8988T (cell line): ENCODE data around the gene H2AZ2.
A peak's percentile ranks its signal among the peaks of the same experiment; 100 is the strongest.
"Not testable (repeated sequence)": the region's sequence is repeated elsewhere in the genome, so short reads cannot be mapped to it uniquely, and the experiment has no call there.

Source experiments
- DNase-seq: peaks from one replicate; pipeline ENCODE4 v3.0.0; 2011

H2AZ2 gene

DNA sequence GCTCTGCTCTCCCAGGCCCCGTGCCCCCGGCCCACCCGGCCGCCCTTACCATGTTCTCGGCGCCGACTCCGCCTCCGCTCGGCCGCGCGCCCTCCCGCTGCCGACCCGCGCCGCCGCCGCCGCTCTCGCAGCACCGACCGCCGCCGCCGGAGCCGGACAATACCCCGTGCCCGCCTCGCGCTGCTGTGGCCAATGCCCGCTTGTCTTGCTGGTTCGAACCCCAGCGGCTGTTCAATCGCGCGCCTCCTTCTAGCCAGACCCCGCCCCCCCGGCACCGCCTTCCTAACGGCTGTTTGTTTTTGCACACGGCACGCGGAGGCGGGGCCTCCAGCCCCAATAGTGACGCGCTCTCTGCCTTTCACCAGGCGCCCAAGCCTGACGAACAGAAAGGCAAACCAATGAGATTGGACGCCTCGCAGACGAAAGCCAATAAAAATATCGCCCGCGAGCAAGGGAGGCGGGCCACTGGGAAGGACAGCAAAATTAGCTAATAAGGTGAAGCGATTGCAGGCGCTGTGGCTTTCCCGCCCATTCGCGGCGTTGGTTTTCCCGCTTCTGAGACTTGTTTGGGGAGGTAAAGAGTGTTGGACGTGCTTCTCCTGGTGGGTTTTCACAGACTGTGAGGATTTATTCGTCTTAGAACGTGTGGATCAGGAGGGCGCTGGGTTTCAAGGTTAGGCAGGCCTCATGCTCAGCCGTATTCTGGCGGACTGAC, at the start of gene H2AZ2:
TSS of gene H2AZ2 (minus strand) at position 168 of the 715 bp plus-strand sequence. CDS start at position 52, 116 bp downstream.
- DNase-seq = peak; percentile 79

DNA sequence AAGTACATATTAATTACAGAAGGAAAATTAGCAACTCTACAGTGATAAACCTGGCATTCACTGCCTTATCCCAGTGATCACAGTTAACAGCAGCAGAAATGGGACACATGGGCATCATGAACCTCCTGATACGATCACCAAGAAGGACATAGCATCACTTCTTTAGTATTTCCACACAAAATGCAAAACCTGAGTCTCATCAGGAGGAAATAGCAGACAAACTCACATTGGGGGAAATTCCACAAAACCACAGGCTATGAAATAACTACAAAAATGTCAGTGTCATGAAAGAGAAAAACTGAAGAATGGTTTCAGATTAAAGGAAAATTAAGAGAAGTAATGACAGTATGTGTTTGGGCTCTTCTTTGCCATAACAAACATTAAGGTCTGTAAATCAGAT, 49.4 kb upstream of the H2AZ2 start:
- DNase-seq = no peak

DNA sequence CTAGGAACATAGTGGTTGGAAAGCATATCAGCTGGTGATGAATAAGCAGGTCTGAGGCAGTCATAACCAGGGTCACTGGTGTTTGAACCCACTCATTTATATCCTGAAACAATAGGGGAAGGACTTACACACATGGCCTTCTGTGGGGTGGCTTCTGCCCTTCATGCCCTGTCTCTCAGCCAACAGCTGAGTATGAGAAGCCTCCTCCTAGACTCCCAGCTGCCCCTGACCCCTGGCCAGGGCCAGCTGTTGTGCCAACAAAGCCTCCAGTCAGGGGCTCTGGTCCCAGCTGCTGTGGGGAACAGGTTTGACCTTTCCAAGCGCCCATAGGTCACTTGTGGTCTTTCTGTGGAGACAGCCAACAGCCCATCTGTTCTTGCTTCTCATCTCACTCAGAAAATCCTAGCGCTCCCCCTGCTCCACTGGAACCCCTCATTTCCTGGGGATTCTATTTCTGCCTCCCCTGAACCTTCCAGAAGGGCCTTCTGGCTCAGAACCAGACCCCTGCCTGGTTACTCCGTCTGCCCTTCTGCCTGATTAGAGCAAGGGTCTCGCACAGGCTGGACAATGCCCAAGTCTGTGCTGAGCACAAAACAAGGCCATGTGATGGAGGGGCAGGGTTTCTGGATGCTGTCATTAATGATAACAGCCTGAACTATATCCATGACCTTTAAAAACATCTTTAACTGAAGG, 47.1 kb upstream of the H2AZ2 start:
- DNase-seq = no peak

DNA sequence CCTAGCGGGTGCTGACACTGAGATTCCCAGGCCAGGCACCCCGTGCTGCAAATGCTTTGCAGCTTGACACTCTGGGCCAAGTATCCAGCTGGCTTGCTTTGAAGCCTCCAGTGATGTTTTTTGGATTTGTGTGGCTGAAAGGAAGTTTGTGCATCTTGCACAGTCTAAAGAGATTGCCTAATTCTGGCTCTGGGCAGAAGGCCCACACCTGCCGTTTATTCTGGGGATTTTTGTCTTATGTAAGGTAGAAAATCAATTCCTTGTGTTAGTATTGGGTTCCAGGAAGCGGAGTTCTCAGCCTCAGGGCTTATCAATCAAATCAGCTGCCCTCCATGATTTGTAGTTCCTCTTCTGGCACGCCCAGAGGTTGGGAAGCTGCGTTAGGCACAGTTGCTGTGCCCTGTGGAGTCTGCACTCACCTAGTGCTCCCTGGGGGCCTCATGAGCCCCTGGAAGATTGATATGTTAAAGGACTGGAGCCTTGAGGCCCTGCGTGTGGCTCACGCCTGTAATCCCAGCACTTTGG, 45.9 kb upstream of the H2AZ2 start:
- no peak for DNase-seq

DNA sequence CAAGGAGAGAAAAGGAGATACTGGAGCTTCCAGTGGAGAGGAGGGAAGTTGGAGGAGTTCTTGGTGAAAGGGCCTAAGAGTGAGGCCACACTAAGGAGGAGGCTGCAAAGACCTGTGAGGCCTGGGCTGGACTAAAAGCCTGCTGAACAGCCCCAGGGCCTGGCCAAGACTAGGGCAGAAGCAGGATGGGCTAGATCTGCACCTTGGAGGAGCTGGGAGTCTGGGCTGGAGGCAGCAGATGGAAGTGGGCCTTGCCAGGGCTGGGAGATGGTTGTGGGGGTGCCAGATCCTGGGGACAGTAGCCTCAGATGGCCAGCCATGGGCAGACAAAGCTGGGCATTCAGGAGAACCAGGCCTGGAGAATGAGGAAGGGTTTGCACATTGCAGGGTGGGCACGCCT, 43.9 kb upstream of the H2AZ2 start:
- no peak for DNase-seq

DNA sequence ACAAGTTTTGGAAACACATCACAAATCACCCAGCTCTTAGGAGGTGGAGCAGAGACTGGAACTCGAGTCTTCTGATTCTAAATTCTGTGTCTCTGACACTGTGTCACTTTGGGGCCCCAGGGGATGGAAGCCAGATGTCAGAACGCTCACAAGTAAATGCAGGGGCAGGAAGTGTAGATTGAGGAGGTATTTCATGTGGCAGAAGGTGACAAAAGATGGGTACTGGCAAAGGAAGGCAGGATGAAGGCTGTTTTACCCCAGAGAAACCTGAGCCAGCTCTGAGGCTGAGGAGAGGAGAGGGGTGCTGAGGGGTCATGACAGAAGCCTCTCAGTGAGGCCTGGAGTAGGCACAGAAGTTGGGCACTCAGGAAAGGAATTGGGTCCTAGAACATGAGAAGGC, 43.5 kb upstream of the H2AZ2 start:
- DNase-seq = no peak

DNA sequence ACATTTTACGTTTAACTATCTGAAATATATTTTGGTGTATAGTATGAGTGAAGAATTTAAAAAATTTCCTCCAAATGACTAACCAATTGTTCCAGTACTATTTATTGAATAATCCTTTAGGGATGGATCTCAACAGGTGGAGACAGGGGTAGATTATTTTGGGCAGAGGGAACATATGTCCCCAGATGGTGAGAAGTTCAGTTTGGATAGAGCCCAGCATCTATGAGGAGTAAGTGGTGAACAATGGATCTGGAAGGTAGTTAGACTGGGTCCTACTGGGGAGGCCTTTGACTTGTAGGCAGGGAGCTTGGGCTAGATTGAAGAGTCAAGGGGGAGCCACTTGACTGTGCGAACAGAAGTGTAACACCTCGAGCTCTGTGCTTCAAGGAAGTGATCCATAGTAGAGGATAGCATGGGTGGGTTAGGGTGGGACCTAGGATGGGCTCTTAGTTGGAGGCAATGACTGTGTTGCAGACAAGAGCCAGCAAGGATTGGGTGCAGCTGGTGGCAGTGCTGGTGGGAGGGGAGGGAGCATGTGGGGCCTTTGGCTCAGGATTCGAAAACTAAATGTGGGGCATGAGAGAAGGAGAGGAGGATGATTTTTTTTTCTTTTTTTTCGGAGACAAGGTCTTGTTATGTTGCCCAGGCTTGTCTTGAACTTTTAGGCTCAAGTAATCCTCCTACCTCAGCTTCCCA, 41.3 kb upstream of the H2AZ2 start:
- DNase-seq = no peak

DNA sequence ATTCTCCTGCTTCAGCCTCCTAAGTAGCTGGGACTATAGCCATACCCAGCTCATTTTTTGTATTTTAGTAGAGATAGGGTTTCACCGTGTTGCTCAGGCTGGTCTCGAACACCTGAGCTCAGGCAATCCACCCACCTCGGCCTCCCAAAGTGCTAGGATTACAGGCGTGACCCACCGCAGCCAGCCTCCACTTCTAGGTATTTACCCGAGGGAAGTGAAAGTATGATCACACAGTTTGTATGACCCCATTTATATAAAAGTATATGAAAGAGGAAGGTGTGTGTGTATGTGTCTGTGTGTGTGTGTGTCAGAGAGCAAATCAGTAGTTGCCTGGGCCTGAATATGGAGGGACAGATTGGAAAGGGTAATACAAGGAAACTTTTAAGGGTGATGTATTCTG, 39.4 kb upstream of the H2AZ2 start:
- DNase-seq = no peak

DNA sequence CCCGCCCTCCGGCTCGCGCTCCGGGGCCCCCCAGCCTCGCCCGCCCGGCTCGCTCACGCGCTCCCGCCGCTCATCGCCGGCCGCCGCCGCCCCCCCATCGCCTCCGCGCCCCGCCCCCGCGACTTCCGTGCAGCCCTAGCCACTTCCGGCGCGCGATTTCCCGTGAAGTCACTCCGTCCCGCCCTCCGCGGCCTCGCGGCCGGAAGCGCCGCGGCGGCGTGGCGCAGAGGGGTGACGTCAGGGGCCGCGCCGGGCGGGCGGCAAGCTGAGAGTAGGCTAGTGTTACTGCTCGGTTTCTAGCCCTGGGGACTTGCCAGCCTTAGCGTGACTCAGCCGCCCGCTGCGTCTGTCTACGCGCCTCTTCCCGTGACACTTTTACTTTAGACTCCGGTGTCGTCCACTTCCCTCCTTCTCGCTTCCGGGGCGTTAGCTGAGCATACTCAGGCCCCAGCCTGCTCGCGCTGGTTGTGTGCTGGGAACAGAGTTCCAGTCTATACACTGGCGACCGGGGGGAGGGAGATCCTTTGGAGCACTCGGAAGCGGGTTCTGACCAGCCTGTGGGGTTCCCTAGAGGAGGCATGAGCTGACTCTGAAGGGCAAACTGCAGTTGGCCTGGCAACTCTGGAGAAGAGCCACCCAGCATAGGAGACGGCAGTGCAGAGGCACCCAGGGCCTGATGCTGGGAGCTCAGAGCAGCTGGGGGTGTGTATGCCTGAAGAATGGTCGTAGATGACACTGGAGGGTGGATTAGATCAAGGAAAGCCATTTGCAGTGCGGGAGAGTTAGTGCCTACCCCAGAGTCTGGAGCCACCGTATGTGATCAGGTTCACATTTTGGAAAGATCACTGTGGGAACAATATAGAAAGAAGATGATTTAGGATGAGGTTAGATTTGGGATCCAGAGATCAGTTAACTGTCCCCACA, 37.8 kb upstream of the H2AZ2 start, which contains the start of gene PURB:
TSS of gene PURB (minus strand) at position 137 of the 924 bp plus-strand sequence. CDS start 182 bp downstream, outside the sequence.
- DNase-seq = peak; percentile 73

DNA sequence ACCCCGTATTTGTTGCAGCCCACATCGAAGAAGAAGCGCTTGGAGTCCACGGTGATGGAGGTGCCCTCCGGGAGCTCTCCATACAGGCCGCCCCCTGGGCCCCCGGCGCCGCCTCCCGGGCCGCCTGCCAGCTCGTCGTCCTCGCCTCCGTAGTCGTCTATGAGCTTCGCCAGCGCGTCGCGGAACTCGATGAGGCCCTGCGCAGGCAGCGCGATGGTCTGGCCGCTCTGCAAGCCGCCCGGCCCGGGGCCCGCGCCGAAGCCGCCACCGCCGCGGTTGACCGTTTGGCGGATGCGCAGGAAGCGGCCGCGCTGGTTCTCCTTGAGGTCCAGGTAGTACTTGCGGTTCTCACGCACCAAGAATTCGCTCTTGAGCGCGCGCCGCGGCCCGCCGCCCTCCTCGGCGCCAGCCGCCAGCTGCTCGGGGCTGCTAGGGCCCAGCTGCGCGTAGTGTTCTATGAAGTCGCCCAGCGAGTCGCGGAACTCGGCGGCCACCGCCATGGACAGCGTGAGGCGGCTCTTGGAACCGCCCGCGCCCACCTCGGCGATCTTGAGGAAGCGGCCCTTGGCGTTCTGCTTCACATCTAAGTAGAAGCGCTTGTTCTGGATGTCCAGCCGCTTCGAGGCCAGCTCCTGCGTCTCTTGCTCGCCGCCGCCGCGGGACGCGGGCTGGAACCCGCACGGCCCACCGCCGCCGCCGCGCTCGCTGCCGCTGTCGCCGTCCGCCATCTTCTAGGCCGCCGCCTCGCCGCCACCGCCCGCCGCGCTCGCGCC, 36.9 kb upstream of the H2AZ2 start:
- no peak for DNase-seq

DNA sequence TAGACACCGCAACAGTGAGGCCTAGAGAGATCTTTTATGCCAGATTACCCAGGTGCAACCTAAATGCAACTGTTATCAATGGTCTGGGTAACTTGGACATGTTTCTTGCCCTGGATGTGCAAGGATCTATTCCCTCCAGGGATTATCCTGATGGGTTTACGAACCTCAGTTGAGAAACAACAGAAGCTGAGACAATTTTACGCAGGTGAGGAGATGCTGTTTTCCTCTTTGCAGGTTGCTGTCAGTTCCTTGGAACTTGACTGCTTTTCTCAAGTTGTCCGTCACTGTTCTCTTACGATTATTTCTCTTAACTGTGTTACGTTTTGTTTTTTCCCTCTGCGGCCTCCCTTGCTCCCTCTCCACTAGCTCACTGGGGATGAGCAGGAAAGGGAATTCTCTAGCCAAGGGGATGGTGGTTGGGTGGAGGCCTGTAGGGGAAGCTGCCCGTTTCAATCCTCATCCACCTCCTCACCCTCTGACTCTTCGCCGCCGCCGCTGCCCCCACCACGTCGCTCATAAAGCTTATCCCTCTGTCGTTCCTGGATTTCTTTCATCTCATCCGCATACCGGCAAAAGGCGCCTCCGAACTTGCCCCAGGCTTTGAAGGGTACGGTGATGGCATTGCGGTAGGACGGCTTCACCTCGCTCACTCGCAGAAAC, 36.2 kb upstream of the H2AZ2 start:
- DNase-seq = no peak

DNA sequence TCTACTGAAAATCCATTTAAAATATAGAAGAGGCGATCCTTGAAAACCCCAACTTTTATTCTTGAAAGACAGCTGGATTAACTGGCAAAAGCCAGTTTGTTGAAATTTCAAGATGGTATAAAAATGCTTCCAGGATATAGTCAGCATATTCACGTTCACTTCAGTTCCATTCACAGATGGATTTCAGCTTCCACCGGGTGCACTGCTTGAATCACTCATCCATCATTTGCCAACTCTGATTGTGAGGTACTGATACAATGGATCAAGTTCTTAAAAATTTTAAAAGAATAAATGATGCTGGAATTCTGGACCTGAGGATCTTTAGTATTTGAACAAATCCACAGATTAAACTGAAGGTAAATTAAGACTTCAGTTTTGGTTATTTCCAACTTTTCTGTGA, 35.0 kb upstream of the H2AZ2 start:
- no peak for DNase-seq

DNA sequence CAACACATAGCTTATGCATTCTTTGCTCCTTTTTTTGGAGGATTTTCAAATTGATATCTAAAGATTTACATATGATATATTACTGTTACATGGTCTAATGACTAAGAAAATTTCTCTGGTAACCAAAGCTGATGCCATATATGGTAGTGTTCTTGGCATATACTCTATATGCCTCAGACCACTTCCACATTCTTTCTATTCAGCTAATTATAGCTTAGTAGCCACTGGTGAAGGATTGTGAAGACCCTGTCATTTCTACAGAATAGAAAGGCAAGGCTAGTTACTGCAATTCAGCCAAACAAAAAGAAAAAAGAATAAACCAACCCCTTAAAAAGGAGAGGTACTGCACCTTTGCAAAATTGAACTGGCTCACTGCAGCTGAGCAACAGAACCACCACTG, 33.7 kb upstream of the H2AZ2 start:
- no peak for DNase-seq

DNA sequence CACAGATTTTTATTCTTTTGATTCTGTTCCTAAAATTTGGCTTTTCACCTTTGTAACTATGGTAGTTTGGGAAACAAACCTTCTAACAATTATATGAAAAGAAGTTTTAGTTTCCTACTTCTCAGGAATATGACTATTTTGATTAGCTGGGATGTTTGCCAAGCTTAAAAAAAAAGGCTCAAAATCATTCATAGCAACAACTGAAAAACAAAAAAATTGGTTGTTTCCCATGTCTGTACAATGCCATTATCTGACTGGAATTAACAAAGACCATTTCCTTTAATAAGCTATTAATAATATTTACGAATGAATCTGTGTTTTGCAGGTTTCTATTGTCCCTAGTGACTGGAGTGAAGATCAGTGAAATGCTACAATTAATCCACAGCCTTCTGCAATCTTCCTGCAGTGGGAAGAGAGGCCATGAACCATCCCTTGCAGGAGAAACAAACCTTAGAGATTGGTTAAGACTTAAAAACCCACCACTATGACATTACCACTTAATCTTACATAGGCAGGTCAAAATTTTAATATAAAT, 33.2 kb upstream of the H2AZ2 start:
- no peak for DNase-seq

DNA sequence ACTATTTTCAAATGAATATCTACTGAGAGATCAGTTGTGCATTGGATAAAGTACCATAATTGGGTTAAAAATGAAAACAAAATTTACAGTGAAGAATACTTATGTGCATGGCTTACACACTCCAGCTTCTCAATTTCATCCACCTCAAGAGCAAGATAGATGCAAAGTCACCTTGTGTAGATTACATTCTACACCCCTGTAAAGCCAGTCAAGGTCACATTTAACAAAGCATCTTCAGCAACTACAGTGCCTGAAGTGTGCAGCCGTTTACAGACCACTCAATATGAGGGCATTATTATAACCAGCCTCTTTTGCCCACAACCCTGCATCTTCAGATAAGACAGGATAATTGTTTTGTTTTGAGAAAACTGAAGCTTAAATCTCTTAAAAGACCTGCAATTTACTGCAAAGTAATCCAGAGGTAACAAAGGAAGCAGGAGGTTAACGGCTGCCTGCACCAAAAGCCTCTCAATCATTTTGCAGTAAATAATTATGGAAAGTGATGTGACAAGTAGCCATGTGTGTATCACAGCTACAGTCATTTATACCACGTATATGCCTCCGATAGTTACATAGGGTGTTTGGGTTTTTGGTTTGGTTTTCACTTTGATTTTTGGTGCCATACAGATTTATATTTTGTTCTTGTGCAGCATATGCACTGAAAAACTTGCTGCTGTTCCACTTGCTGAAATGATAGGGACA, 32.6 kb upstream of the H2AZ2 start:
- DNase-seq = no peak

DNA sequence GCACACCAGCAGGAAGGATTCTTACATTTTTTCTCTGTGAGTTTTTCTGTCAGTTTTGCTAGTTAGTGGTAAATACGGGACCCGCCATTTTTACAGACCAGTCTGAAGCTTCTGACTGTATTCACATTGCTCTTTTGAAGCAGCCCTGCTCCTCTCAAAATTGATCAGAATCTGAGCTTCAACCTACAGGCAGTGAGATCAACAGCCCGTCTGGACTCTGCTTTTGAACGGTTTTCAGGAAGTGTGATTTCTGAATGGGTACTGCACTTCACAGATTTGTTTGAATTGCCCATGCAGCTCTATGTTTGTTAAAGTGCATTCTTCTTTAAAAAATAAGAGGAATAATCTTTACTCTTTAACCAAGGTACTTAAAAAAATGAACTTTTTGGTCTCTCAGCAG, 28.5 kb upstream of the H2AZ2 start:
- no peak for DNase-seq

DNA sequence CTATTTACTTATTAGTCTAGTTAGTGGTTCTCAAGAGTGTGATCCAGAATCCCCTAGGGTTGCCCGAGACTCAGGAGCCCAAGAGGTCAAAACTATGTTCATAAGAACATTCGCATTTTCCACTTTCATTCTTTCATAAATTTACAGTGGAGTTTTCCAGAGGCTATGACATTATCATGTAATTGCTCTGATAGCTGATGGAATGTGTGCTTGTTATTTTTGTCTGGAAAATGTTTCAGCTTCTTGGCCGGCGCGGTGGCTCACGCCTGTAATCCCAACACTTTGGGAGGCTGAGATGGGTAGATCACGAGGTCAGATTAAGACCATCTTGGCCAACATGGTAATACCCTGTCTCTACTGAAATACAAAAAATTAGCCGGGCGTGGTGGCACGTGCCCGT, 27.4 kb upstream of the H2AZ2 start:
- DNase-seq = no peak

DNA sequence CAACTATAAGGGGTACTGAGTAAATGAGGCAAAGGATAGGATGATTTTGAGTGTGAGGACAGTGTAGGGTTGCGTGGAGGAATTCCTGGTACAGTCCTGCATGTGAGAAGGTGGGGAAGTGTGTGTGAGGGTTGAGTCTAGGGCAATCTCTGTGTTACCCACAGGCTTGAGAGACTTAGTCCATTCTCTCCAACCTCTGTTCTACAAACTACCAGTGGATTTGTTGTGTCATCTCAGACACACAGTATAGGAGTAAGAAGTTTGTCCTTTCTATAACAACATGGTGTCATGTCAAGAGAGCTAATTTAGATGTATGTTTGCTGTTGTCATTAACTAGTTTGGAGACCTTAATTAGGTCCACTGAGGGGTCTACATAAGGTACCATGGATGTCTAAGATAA, 24.9 kb upstream of the H2AZ2 start:
- no peak for DNase-seq

DNA sequence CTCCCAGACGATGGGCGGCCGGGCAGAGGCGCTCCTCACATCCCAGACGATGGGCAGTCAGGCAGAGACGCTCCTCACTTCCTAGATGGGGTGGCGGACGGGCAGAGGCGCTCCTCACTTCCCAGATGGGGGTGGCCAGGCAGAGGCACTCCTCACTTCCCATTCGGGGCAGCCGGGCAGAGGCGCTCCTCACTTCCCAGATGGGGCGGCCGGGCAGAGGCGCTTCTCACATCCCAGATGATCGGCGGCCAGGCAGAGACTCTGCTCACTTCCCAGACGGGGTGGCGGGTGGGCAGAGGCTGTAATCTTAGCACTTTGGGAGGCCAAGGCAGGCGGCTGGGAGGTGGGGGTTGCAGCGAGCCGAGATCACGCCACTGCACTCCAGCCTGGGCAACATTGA, 24.0 kb upstream of the H2AZ2 start:
- DNase-seq = not testable (repeated sequence)

DNA sequence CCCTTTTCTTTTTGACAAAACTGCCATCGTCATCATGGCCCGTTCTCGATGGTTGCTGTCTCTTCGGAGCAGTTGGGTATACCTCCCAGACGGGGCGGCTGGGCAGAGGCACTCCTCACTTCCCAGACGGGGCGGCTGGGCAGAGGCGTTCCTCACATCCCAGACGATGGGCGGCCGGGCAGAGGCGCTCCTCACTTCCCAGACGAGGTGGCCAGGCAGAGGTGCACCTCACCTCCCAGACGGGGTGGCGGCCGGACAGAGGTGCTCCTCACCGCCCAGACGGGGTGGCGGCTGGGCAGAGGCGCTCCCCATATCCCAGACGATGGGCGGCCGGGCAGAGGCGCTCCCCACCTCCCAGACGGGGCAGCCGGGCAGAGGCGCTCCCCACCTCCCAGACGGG, 22.9 kb upstream of the H2AZ2 start:
- not testable (repeated sequence) for DNase-seq
